ENCODE results near the gene ASIC3.
"Not testable (repeated sequence)": the region's sequence is repeated elsewhere in the genome, so short reads cannot be mapped to it uniquely, and the experiment has no call there.

ASIC3 gene

DNA sequence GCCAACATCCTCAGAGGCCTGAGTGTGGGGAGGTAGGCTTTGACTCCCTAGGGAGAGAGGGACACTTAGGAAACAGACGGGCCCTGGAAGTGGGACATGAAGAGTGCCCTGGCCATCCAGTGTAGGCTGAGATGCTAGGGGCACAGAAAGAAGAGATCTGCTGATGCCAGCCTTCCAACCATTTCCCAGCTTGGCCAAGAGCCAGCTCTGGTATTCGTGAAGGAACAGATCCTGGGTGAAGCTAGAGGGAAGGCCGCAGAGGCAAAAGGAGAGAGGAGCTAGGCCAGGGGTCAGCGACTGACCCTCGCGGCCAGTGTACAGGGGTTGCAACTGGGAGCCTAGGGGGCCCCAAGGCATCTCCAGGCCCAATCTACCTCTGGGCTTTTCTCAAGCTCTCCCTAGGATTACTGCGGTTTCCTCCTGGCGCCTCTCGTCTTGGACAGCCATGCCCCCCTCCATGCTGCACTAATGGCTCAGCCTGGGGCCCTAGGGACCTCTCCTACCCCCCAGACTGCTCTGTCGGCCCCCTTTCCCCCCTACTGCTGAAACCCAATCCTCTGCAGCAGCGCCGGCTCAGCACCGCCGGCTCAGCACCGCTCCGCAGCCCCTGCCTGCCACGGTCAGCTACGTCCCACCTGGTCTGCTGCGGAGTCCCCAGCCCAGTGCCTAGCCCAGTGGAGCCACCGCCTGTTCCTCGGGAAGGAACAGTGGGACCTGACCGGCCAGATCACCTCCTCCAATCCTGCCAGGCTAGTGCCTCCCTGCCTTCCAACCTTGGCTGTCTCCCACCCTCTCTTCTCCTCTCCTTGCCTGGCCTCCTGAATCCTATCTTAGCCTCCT is at the start of gene ASIC3:
Gene ASIC3 (plus strand): TSS at position 556 of the 840 bp plus-strand sequence. CDS start 355 bp downstream, outside the sequence.
- DNase-seq (ENCODE audit: low spot score), result no peak

DNA sequence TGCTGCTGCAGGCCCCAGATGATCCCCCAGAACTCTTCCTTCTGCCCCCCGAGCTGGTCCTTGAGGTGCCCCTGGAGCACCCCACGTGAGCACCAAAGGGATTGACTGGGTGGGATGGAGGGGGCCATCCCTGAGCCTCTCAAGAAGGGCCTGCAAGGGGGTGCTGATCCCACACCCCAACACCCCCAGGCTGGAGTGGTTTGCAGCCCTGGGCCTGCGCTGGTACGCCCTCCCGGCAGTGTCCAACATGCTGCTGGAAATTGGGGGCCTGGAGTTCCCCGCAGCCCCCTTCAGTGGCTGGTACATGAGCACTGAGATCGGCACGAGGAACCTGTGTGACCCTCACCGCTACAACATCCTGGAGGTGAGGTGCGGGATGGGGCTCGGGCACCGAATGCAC is 49.3 kb upstream of the ASIC3 start:
- no peak for DNase-seq (ENCODE audit: low spot score)

- no peak for DNase-seq (ENCODE audit: low spot score)
Measured at GRCh38 chr7:150999497-151000230, 48.7 kb upstream of the ASIC3 start.

- DNase-seq (ENCODE audit: low spot score), result no peak
Measured at GRCh38 chr7:151000897-151001495, 47.3 kb upstream of the ASIC3 start.

DNA sequence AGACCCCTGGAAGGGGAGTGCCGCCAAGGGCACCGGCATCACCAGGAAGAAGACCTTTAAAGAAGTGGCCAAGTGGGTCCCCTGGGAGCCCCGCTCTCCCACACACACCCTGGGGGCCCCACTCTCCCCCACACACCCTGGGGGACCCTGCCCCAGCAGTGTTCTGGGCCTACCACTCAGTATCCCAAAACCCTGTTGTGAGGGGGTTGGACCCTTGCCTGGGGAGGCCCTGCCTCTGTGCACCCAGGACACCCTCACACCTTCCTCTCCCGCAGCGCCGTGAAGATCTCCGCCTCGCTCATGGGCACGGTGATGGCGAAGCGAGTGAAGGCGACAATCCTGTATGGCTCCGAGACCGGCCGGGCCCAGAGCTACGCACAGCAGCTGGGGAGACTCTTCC is 46.8 kb upstream of the ASIC3 start:
- DNase-seq (ENCODE audit: low spot score), result no peak

DNA sequence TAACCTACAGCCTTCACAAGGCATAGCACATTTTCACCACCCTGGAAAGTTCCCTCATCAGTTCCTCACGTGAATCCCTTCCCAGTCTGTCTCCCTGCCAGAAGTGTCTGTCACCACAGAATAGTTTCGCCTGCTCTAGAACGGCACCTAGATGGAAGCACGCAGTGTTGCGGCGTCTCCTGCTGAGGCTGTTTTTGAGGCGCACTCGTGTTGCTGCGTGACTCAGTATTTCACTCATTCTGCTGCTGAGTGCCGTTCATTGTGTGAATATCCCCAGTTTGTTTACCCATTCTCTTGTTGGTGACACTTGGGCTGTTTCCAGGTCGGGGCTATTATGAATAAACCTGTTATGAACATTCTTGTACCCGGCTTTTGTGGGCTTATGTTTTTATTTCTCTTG is 44.8 kb upstream of the ASIC3 start:
- no peak for DNase-seq (ENCODE audit: low spot score)

GRCh38 chr7:151005566-151005965 is 42.8 kb upstream of the ASIC3 start:
- DNase-seq (ENCODE audit: low spot score), result no peak

DNA sequence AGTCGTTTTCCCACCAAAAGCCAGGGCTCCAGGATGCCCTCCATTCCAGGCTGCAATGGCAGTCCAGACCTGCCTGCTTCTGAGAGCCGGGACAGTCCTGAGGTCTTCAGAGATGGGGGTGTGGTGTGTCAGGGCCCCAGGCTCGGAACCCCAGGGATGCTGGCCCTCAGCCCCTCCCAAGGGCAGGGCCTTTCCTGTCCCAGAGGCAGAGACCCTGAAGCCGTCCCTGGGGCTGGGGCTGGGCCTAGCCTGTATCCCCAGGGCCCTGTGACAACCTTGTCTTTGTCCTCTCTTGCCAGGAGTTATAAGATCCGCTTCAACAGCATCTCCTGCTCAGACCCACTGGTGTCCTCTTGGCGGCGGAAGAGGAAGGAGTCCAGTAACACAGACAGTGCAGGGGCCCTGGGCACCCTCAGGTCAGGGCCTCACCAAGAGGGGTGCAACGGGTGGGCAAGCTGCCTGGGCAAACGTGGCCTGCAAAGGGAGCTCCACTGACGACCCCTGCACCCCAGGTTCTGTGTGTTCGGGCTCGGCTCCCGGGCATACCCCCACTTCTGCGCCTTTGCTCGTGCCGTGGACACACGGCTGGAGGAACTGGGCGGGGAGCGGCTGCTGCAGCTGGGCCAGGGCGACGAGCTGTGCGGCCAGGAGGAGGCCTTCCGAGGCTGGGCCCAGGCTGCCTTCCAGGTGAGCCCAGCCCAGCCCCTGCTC is 41.6 kb upstream of the ASIC3 start:
- DNase-seq (ENCODE audit: low spot score), result no peak

- no peak for DNase-seq (ENCODE audit: low spot score)
Measured at GRCh38 chr7:151007469-151007898, 40.8 kb upstream of the ASIC3 start.

DNA sequence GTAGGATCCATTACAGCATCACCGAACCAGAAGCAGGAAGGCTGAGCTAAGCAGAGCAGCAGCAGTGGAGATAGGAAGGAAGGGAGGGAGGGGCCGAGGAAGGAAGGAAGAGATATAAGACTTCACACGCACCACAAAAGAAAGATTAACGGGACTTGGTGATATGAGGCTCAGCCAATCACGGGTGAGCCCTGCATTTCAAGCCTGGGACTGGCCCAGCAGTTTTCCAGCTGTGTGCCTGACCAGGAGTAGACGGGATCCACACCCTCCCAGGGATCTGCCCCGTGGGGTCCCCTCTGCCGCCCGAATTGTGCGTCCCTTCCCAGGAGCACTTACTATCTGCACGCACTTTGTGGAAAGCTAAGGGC is 40.2 kb upstream of the ASIC3 start:
- no peak for DNase-seq (ENCODE audit: low spot score)

DNA sequence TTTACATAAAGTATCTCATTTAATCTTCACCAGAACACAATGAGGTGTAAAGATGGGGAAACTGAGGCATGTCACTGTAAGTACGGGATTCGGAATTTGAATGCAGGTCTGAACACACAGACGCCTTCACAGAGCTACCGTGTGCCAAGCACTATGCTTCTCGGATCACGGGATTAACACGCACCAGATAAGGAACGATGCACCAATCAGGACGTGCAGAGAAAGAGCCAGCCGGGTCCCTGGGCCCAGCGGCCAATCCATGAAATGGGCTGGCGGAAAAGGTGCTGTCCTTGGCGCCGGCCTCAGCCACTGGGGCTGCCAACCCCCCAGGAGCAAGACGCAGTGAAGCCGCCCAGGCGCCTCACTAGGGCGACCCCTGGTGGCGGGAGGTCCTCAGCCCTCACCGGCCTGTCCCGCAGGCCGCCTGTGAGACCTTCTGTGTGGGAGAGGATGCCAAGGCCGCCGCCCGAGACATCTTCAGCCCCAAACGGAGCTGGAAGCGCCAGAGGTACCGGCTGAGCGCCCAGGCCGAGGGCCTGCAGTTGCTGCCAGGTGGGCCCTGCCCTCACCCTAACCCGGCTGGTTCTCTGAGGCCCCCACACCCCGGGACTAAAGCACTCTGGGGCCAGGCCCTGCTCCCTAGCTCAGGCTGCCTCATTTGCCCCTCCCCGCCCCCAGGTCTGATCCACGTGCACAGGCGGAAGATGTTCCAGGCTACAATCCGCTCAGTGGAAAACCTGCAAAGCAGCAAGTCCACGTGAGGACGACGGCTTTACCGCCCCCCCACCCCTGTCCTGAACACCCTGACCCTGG is 39.6 kb upstream of the ASIC3 start:
- DNase-seq (ENCODE audit: low spot score), result peak; percentile 77

DNA sequence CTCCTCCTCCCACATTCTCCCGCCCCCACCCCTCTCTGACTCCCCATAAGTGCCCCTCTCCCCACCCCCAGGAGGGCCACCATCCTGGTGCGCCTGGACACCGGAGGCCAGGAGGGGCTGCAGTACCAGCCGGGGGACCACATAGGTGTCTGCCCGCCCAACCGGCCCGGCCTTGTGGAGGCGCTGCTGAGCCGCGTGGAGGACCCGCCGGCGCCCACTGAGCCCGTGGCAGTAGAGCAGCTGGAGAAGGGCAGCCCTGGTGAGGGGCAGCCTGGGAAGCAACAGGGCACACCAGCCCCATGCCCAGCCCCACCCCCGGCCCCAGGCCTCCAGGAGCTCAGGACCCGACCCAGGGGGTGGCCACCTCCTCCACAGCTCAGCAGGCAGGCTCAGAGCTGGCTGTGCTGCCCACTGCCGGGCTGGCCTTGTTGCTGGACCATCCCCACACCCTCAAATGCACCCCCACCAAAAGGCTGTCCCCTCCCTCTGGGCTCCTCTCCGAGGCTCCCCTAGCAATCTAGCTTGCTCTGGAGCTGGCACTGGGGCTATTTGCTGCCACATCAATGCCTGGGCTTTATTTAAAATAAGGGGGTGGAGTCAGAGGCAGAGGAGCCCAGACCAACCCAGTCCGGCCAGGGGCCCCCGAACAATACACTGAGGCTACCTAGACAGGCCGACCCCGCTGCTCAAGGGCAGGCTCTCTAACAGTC is 38.8 kb upstream of the ASIC3 start:
- DNase-seq (ENCODE audit: low spot score), result no peak

GRCh38 chr7:151010037-151010306 is 38.4 kb upstream of the ASIC3 start:
- DNase-seq (ENCODE audit: low spot score), result no peak

GRCh38 chr7:151010307-151011096 is 37.8 kb upstream of the ASIC3 start:
- DNase-seq (ENCODE audit: low spot score), result no peak

GRCh38 chr7:151011097-151011409 is 37.3 kb upstream of the ASIC3 start:
- no peak for DNase-seq (ENCODE audit: low spot score)

GRCh38 chr7:151011616-151012015 is 36.7 kb upstream of the ASIC3 start:
- not testable (repeated sequence) for DNase-seq (ENCODE audit: low spot score)

DNA sequence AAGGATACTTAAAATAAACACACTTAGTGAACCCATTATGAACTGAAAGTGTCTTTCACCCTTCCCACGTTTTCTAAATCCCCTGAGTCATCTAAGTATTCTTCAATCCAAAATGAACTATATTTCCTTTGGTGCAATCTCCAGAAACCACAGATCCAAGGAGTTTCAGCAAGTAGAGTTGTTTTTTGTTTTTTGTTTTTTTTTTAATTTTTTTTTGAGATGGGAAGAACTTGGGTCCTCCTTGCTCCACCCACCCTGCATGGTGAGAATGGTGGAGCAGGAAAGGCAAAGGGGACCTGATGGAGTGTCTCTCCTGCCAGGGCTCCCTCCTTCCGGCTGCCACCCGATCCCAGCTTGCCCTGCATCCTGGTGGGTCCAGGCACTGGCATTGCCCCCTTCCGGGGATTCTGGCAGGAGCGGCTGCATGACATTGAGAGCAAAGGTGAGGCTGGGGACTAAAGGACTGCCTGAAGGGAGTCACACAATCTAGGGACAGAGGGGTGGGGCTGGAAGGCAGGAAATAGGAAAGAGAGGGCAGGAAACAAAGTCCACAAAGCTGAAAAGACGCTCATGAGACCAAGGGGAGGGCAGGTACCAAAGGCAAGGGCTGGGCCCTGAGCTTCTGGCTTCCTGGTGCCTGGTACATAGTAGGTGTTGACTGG is 36.2 kb upstream of the ASIC3 start:
- DNase-seq (ENCODE audit: low spot score), result no peak

- DNase-seq (ENCODE audit: low spot score), result peak; percentile 38
Measured at GRCh38 chr7:151012911-151013347, 35.4 kb upstream of the ASIC3 start.

DNA sequence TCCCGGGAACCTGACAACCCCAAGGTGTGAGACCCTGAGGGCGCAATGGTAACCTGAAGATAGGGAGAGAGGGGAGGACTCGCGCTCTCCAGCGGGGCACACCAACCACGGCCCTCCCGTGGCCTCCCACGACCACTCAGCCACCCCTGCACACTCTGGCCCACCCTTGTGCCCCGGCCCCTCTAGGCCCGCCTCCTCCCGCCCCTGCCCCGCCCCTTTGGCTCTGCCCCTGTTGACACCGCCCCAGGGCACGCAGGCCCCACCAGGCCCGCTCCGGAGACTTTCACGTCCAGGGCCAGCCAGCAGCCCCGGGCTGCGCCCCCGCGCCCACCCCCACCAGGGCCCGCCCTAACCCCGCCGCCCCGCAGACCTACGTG is 35.0 kb upstream of the ASIC3 start:
- DNase-seq (ENCODE audit: low spot score), result no peak

Measured in NAMALWA (cell line).